Osteocyte (in vitro differentiated cells): ENCODE measurements around the gene CCDC63. TPM values are rescaled to one million over a fixed set of nuclear protein-coding genes. Genes with fewer than 3 reads are reported as not detected.

Source experiments
- DNase-seq: peaks from one replicate; pipeline ENCODE4 v3.0.0; 2021; ENCODE audit warnings: mixed read lengths; ENCODE audit not compliant: unreplicated experiment; ENCODE audit errors: extremely low spot score
- H3K27ac Mint-ChIP-seq: one replicate; pipeline ENCODE4 v1.8.0; 2021; ENCODE audit warnings: mild to moderate bottlenecking, mixed read lengths; ENCODE audit not compliant: unreplicated experiment
- H3K27me3 Mint-ChIP-seq: one replicate; pipeline ENCODE4 v1.8.0; 2021; ENCODE audit warnings: mixed read lengths; ENCODE audit not compliant: unreplicated experiment
- H3K36me3 Mint-ChIP-seq: one replicate; pipeline ENCODE4 v1.8.0; 2021; ENCODE audit warnings: mixed read lengths; ENCODE audit not compliant: unreplicated experiment
- H3K4me1 Mint-ChIP-seq: one replicate; pipeline ENCODE4 v1.8.0; 2021; ENCODE audit warnings: mixed read lengths; ENCODE audit not compliant: unreplicated experiment
- H3K4me3 Mint-ChIP-seq: one replicate; pipeline ENCODE4 v1.8.0; 2021; ENCODE audit warnings: mild to moderate bottlenecking, moderate library complexity, mixed read lengths; ENCODE audit not compliant: unreplicated experiment
- H3K9me3 Mint-ChIP-seq: one replicate; pipeline ENCODE4 v1.8.0; 2021; ENCODE audit warnings: mixed read lengths; ENCODE audit not compliant: unreplicated experiment
- CTCF ChIP-seq: fragments of 200-600 bp; sonication (generic); IDR thresholded peaks from 2 replicates; pipeline ENCODE4 v1.5.0; 2021; ENCODE audit warnings: antibody characterized with exemption, mild to moderate bottlenecking, moderate library complexity
- total RNA-seq: library from RNA; stranded (reverse); gene quantifications from 2 replicates; pipeline ENCODE4 v1.2.1, GENCODE V29; 2021

CCDC63 gene
- total RNA-seq, 1 donor from 2014 or later, result not detected

- no peak overlapping the region for H3K27ac Mint-ChIP-seq
- DNase-seq, result no peak
- H3K36me3 Mint-ChIP-seq, result no peaks in the 10 kb centered on the region
- TF ChIP-seq CTCF, result no peak
- H3K27me3 Mint-ChIP-seq, result peaks cover 14% of the 10 kb centered on the region
- no peak overlapping the region for H3K4me3 Mint-ChIP-seq
- H3K4me1 Mint-ChIP-seq, result no peaks in the 10 kb centered on the region
- no peaks in the 10 kb centered on the region for H3K9me3 Mint-ChIP-seq
Measured at GRCh38 chr12:110861729-110862128, 14.9 kb downstream of the CCDC63 start.

GRCh38 chr12:110862329-110862728 is 15.5 kb downstream of the CCDC63 start:
- no peak overlapping the region for H3K27ac Mint-ChIP-seq
- no peaks in the 10 kb centered on the region for H3K36me3 Mint-ChIP-seq
- H3K4me1 Mint-ChIP-seq, result no peaks in the 10 kb centered on the region
- peaks cover 14% of the 10 kb centered on the region for H3K27me3 Mint-ChIP-seq
- H3K4me3 Mint-ChIP-seq, result no peak overlapping the region
- DNase-seq, result no peak
- no peaks in the 10 kb centered on the region for H3K9me3 Mint-ChIP-seq
- TF ChIP-seq CTCF, result no peak

- H3K36me3 Mint-ChIP-seq, result no peaks in the 10 kb centered on the region
- TF ChIP-seq CTCF, result no peak
- H3K27me3 Mint-ChIP-seq, result peaks cover 14% of the 10 kb centered on the region
- no peak overlapping the region for H3K4me3 Mint-ChIP-seq
- no peaks in the 10 kb centered on the region for H3K9me3 Mint-ChIP-seq
- no peak overlapping the region for H3K27ac Mint-ChIP-seq
- no peak for DNase-seq
- H3K4me1 Mint-ChIP-seq, result no peaks in the 10 kb centered on the region
Measured at GRCh38 chr12:110863161-110863560, 16.4 kb downstream of the CCDC63 start.

- no peak for DNase-seq
- Mint-ChIP-seq H3K36me3 (no peaks in the 10 kb centered on the region), H3K4me3 (no peak overlapping the region), H3K9me3 (no peaks in the 10 kb centered on the region), H3K27me3 (peaks cover 14% of the 10 kb centered on the region), H3K4me1 (no peaks in the 10 kb centered on the region), H3K27ac (no peak overlapping the region)
- no peak for TF ChIP-seq CTCF
Measured at GRCh38 chr12:110865521-110865920, 18.7 kb downstream of the CCDC63 start.

GRCh38 chr12:110869026-110869425 is 22.2 kb downstream of the CCDC63 start:
- no peak for TF ChIP-seq CTCF
- no peaks in the 10 kb centered on the region for H3K9me3 Mint-ChIP-seq

More at GRCh38 chr12:110869026-110869425, 22.2 kb downstream of the CCDC63 start:
- Mint-ChIP-seq H3K36me3 (no peaks in the 10 kb centered on the region), H3K27ac (no peak overlapping the region), H3K4me1 (no peaks in the 10 kb centered on the region), H3K4me3 (no peak overlapping the region), H3K27me3 (peaks cover 17% of the 10 kb centered on the region)
- no peak for DNase-seq
